Colonic mucosa (tissue), 4 donors: ENCODE results near the gene SH3D19. TPM values are rescaled to one million over a fixed set of nuclear protein-coding genes. Genes with fewer than 3 reads are reported as not detected.
A peak's percentile ranks its signal among the peaks of the same experiment; 100 is the strongest.
"Not testable (repeated sequence)": the region's sequence is repeated elsewhere in the genome, so short reads cannot be mapped to it uniquely, and the experiment has no call there.

Source experiments
- DNase-seq: peaks from one replicate; pipeline ENCODE4 v3.0.0-alpha.2; 2020
- H3K27ac ChIP-seq: fragments of 200-600 bp; one replicate; pipeline ENCODE4 v1.8.0; 2021
- H3K27me3 ChIP-seq: fragments of 200-600 bp; one replicate; pipeline ENCODE4 v1.8.0; 2021
- H3K36me3 ChIP-seq: fragments of 200-600 bp; one replicate; pipeline ENCODE4 v1.8.0; 2021
- H3K4me1 ChIP-seq: fragments of 200-600 bp; one replicate; pipeline ENCODE4 v1.8.0; 2021; ENCODE audit warnings: mild to moderate bottlenecking
- H3K4me3 ChIP-seq: fragments of 200-600 bp; one replicate; pipeline ENCODE4 v1.8.0; 2021
- H3K9ac ChIP-seq, 2 donors: one replicate each; pipeline ENCODE4 v1.7.0; 2013; ENCODE audit warnings: control low read depth in 2 of 2, low read depth in 2 of 2, low read length in 2 of 2
- H3K9me3 ChIP-seq: fragments of 200-600 bp; one replicate; pipeline ENCODE4 v1.8.0; 2021
- intact Hi-C: fragments of 100-400 bp; cut with DNase I; formaldehyde crosslinking; loops from one replicate; pipeline ENCODE4 v1.14.1; 2022
- total RNA-seq, 2 donors: library from RNA; stranded (reverse); fragmentation: NEBNext Ultra II Directional in 1 of 2; extraction: Animal tissue kit (Norgen Biotek cat#: 25700) in 1 of 2; gene quantifications; one replicate each; pipeline ENCODE4 v1.2.1, GENCODE V29; 2021
- TF ChIP-seq, protein P1 (sequence below): fragments of 200-600 bp; IDR thresholded peaks from one replicate; pipeline ENCODE4 v1.8.0; 2022; ENCODE audit warnings: antibody characterized with exemption, mild to moderate bottlenecking
- donor health status: healthy.
- donor health status: DM: no; HTN: no; CAD: no.
- donor health status: DM: no; HTN: no; CAD: no.

SH3D19 gene
- total RNA-seq, 2 donors from 2014 or later = 75.5 to 104 TPM

DNA sequence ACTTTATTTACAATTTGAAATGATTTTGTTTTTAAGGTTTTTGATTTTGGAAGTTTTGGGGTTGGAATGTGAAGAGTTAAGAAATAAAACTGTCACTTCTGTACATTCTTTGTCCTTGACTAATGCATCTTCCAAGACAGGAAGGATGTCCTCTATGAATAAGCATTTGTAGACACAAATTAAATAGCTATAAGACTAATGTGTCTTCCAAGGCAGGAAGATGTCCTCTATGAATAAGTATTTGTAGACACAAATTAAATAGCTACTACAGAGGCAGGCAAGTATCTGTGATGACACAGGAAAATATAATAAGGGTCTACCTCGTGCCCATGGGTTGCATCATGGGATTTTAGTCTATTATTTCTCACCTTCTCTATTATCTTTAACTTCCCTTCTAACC lies 33.9 kb downstream of the SH3D19 start:
- intact Hi-C loops = no loop called here
- Histone ChIP-seq H3K36me3 (no peaks in the 10 kb centered on the region), H3K4me3 (no peak overlapping the region), H3K9ac (no peak overlapping the region), H3K27me3 (no peaks in the 10 kb centered on the region), H3K27ac (no peak overlapping the region), H3K9me3 (no peaks in the 10 kb centered on the region), H3K4me1 (peaks cover 7% of the 10 kb centered on the region)
- TF ChIP-seq, protein P1, sequence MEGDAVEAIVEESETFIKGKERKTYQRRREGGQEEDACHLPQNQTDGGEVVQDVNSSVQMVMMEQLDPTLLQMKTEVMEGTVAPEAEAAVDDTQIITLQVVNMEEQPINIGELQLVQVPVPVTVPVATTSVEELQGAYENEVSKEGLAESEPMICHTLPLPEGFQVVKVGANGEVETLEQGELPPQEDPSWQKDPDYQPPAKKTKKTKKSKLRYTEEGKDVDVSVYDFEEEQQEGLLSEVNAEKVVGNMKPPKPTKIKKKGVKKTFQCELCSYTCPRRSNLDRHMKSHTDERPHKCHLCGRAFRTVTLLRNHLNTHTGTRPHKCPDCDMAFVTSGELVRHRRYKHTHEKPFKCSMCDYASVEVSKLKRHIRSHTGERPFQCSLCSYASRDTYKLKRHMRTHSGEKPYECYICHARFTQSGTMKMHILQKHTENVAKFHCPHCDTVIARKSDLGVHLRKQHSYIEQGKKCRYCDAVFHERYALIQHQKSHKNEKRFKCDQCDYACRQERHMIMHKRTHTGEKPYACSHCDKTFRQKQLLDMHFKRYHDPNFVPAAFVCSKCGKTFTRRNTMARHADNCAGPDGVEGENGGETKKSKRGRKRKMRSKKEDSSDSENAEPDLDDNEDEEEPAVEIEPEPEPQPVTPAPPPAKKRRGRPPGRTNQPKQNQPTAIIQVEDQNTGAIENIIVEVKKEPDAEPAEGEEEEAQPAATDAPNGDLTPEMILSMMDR = no peak
- DNase-seq = no peak

DNA sequence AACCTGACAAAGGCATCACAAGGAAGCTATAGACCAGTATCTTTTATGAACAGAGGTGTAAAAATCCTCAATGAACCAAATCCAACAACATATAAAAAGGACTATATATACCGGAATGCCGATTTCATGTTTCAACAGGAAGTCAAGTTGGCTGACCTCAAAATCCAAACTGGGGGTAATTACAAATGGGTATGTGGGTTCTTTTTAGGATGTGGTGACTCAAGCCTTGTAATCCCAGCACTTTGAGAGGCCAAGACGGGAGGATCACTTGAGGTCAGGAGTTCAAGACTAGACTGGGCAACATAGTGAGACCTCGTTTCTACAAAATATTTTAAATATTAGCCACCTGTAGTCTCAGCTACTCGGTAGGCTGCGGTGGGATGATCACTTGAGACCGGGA lies 38.0 kb downstream of the SH3D19 start:
- intact Hi-C loops = no loop called here
- H3K4me3 ChIP-seq = no peak overlapping the region
- DNase-seq = no peak
- no peaks in the 10 kb centered on the region for H3K27me3 ChIP-seq
- no peaks in the 10 kb centered on the region for H3K36me3 ChIP-seq
- no peaks in the 10 kb centered on the region for H3K4me1 ChIP-seq
- H3K9me3 ChIP-seq = no peaks in the 10 kb centered on the region
- H3K27ac ChIP-seq = no peak overlapping the region
- no peak overlapping the region for H3K9ac ChIP-seq
- TF ChIP-seq, protein P1 = no peak

DNA sequence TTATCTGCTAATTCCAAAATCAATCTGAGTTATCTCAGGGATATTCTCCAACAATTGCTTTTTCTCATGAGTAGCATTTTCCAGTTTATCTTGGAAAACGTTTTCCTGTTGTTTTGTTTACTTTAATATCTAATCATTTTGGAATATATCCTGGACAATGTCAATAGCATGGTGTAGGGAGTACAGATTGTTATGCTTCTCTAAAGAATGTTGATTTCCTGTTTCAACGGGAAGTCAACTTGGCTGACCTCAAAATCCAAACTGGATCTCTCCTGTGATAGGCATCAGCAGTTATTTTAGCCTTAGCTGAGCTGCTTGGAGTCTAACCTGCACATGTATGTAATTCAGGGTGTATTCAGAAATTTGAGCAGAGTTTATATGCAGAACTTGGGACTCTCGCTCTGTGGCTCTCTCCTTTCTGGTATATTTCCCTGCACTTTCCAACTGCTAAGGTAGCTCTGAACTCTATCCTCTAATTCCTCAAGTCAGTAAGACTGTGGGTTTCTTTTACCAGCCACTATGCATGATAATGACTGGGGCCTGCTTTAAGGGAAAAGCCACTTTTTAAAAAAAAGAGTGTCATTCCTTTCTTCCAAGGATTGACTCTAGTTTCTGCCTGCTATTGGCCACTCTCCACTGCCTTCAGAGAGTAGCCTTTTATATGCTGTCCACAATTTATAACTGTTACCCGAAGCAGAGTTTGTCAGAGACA lies 40.7 kb downstream of the SH3D19 start:
- TF ChIP-seq, protein P1 = no peak
- H3K27ac ChIP-seq = no peak overlapping the region

DNA sequence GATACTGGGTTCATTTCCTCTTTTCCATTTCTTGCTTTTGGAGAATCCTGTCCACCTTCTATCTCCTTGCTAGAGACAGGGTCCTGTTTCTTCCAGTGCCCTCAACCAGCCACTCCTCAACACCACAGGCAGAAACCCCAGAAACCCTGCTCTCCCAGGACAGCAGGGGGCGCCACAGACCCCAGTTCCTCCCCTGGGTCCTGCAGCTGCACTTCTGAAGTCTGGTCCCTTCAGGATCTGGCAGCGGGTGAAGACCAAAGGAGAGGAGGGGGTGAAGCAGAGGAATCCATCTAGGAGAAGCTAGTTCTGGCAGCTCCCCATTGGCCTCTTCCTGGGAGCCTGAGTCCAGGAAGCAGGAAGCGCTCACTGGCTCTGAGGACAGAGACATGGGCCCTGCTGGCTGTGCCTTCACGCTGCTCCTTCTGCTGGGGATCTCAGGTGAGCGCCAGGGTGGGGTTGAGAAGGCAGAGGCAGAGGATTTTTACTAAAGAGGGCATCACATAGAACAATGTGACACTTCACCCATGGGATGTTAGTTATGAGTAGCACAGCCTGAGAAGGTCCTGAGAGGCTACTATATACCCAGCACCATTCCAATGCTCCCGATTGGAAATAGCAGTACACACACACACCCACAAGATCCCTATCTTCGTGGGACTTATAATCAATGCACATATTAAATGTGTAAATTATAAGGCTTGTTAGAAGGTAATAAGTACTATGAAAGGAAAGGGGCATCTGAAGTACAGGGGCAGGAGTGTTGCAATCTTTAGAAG lies 48.4 kb downstream of the SH3D19 start, which contains the start of gene PRSS48:
Gene PRSS48 (plus strand): TSS at position 375 of the 776 bp plus-strand sequence. CDS start 12 bp downstream, at position 387.
- Histone ChIP-seq H3K27me3 (no peaks in the 10 kb centered on the region), H3K36me3 (no peaks in the 10 kb centered on the region), H3K9me3 (no peaks in the 10 kb centered on the region), H3K27ac (no peak within 1 kb of the TSS), H3K9ac (no peak within 1 kb of the TSS), H3K4me1 (no peaks in the 10 kb centered on the region), H3K4me3 (no peak within 1 kb of the TSS)
- TF ChIP-seq, protein P1 = peak; percentile 64
- intact Hi-C loops = loop anchor here (2.0 kb wide), 1 partner anchor 86 kb away; no protein-coding TSS in a partner anchor
- peak; percentile 80 for DNase-seq

More for the DNA sequence above, 40.7 kb downstream of the SH3D19 start:
- DNase-seq = no peak
- no peak overlapping the region for H3K9ac ChIP-seq
- no peaks in the 10 kb centered on the region for H3K9me3 ChIP-seq
- no peak overlapping the region for H3K4me3 ChIP-seq
- no peaks in the 10 kb centered on the region for H3K36me3 ChIP-seq
- no peaks in the 10 kb centered on the region for H3K4me1 ChIP-seq
- H3K27me3 ChIP-seq = no peaks in the 10 kb centered on the region
- intact Hi-C loops = no loop called here

DNA sequence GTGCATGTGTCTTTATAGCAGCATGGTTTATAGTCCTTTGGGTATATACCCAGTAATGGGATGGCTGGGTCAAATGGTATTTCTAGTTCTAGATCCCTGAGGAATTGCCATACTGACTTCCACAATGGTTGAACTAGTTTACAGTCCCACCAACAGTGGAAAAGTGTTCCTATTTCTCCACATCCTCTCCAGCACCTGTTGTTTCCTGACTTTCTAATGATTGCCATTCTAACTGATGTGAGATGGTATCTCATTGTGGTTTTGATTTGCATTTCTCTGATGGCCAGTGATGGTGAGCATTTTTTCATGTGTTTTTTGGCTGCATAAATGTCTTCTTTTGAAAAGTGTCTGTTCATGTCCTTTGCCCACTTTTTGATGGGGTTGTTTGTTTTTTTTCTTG lies 56.5 kb downstream of the SH3D19 start:
- H3K4me3 ChIP-seq, intact Hi-C loops, H3K36me3 ChIP-seq, H3K27me3 ChIP-seq, H3K9me3 ChIP-seq, H3K9ac ChIP-seq, H3K27ac ChIP-seq, DNase-seq, H3K4me1 ChIP-seq: not testable (repeated sequence)
